SK-MEL-5 (cell line): ENCODE results near the gene PTPRD. TPM values are rescaled to one million over a fixed set of nuclear protein-coding genes. Genes with fewer than 3 reads are reported as not detected.

Experiments used
- DNase-seq: peaks from one replicate; pipeline ENCODE4 v3.0.0-alpha.2; 2016; ENCODE audit warnings: low read depth, low spot score
- in situ Hi-C: cut with HindIII; loops from 2 replicates; pipeline ENCODE4 v1.10.0; 2016; ENCODE audit warnings: low sequenced_read_pairs, high pct_unique_total_duplicates, low pct_unique_long_range_greater_than_20kb
- total RNA-seq: library from RNA; depleted of rRNA; stranded (reverse); fragments of >200 nt; shearing (Covaris generic); gene quantifications from 2 replicates; pipeline ENCODE4 v1.2.3, GENCODE V29; 2014

PTPRD gene
- total RNA-seq, 1 experiment from 2014 or later: 2.1 TPM

- in situ Hi-C loops: no loop called here
- DNase-seq: no peak
Measured at GRCh38 chr9:8651070-8651845, 1961.5 kb downstream of the PTPRD start.

DNA sequence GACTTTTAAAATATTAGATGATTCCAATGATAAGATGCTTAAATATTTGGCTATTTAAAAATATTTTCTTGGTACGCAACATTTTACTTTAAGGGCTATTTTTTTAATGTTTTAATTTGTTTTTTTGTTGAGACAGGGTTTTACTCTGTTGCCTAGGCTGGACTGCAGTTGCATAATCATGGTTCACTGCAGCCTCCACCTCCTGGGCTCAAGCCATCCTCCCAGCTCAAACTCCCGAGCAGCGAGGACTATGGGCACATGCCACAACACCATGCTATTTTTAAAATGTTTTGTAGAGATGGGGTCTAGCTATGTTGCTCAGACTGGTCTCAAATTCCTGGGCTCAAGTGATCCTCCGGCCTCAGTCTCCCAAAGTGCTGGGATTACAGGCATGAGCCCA, 1963.0 kb downstream of the PTPRD start:
- DNase-seq: no peak
- in situ Hi-C loops: no loop called here

DNA sequence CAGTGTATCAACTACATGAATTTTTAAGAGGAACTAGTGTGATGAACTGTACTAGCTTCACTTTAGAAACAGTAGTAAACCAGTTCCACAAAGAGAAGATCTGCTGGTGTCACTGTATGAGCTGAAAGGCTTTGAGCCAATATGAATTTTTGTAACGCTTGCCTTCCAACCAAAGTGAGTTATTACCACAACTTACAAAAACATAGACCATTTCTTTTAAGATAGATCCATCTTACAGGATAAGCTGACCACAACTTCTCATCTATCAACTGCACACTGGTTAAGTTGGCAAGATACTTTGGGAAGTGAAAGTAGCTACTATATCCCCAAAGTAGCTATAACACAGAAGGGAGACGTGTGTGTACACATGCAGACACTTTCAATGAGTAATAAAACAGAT, 1963.6 kb downstream of the PTPRD start:
- in situ Hi-C loops: no loop called here
- DNase-seq: no peak

- in situ Hi-C loops: no loop called here
- no peak for DNase-seq
Measured at GRCh38 chr9:8648271-8648845, 1964.4 kb downstream of the PTPRD start.

GRCh38 chr9:8647824-8648223, 1965.0 kb downstream of the PTPRD start:
- in situ Hi-C loops: no loop called here
- no peak for DNase-seq

DNA sequence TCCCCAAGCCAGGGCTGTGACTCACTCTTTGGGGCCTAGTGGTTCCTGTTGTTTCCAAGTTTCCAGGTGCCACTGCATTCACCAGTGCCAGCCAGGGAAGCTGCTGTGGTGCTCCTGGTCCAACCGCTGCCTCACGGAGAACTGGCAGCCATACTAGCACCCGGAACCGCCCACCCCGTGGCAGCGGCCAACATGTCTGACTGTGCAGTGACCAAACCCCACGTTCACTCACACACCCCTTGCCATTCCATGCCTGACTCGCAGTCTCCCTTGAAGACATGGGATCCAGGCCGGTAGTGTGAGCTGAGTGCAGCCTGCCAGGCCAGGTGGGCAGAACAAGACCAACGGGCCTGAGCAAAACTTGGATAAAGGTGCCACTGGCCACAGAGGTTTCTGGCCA, 1968.2 kb downstream of the PTPRD start:
- DNase-seq: no peak
- in situ Hi-C loops: no loop called here

DNA sequence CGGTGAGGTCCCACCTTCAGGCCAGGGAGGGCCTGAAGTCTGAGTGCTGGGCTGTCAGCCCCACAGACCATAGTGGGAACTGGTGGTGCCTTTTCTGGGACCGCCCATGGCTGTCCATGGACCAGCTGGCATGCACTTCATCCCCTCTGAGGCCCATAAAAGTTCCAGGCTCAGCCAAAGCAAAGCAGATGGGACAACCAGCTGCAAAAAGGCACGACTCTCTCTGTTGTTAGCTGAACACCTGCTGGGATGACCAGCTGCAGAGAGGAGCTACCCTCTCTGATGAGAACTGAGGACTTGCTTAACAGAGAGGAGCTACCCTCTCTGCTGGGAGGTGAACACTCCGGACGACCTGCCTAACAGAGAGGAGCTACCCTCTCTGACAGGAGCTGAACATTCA, 1968.9 kb downstream of the PTPRD start:
- DNase-seq: no peak
- in situ Hi-C loops: no loop called here

GRCh38 chr9:8643464-8643863, 1969.3 kb downstream of the PTPRD start:
- no peak for DNase-seq
- in situ Hi-C loops: no loop called here

GRCh38 chr9:8640761-8641160, 1972.0 kb downstream of the PTPRD start:
- no peak for DNase-seq
- in situ Hi-C loops: no loop called here

DNA sequence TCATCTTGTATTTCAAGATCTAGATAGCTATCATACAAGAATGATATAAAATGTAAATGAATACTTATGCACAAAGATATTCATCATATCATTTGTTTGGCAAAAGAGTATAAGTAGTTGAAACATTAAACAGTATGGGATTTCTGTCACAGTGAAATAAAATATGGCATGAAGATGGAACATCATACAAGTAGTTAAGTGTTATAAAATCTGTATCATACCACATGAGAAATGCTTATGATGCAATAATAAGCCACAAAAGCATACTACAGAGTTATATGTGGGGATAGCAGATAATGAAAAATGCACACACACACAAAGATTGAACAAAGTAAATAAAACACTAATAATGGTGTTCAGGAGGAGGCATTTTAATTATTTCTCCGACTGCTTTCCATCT, 1975.2 kb downstream of the PTPRD start:
- no peak for DNase-seq
- in situ Hi-C loops: no loop called here

GRCh38 chr9:8633784-8634183, 1979.0 kb downstream of the PTPRD start:
- no peak for DNase-seq
- in situ Hi-C loops: no loop called here

DNA sequence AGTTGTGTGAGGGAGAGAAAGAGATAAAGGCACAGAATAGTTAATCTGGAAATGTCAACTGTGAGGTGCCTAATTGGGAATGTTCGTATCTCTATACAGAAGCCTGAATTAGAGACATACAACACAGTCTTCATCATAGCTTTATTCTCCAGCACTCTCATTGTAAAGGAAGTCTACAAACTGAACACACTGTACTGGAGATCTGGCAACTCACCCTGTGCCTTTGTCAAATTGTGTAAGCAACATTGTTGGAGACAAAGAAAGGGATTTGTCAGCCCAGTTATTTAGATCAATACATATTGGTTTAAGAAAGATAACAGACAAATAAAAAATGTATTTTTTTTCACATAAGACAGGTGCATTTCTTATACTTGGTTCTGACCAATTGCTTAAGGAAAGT, 1980.3 kb downstream of the PTPRD start:
- DNase-seq: no peak
- in situ Hi-C loops: no loop called here

- no peak for DNase-seq
- in situ Hi-C loops: no loop called here
Measured at GRCh38 chr9:8628791-8629190, 1984.0 kb downstream of the PTPRD start.

DNA sequence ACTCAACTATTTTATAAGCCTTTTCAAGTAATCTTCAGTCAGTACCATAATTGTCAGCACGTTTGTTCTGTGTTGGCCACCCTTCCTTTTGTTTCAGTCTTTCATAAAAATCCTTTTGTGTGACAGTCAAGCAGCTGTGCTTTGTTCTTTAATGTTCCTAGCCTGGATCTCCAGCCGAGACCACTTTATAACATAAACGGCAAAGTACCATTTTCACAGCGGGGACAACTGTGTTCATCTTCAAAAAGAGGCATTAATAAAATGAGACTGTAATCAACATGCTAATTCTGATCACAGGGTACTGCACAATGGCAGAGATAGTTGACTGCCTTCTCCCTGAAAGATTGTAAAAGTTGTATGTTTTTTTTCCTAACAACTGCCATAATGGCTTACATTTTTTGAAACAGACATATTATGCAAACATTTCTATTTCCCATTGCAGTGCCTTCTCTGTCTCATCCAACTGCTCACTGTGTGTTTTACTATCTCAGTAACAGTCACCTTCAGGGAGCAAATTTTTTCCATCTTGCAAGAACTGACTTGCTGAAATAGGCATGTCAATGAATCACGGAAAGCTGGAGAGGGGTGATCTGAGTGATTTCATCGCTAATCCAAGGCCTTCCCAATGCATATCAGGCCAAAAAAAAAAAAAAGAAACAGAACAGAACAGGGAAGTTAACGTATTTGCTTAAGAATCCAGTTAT, 1984.7 kb downstream of the PTPRD start:
- DNase-seq: no peak
- in situ Hi-C loops: no loop called here

DNA sequence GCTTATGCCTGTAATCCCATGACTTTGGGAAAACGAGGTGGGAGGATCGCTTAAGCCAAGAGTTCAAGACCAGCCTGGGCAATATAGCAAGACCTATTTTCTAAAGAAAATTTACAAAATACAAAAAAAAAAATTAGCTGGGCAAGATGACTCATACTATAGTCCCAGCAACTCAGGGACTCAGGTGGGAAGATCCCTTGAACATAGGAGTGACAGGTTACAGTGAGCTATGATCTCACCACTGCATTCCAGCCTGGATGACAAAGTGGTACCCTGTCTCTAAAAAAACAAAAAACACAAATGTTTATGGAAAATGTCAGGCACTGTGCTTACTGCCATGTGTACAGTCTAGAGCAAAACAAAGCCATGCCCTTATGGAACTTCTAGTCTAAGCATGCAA, 1989.9 kb downstream of the PTPRD start:
- DNase-seq: no peak
- in situ Hi-C loops: no loop called here

DNA sequence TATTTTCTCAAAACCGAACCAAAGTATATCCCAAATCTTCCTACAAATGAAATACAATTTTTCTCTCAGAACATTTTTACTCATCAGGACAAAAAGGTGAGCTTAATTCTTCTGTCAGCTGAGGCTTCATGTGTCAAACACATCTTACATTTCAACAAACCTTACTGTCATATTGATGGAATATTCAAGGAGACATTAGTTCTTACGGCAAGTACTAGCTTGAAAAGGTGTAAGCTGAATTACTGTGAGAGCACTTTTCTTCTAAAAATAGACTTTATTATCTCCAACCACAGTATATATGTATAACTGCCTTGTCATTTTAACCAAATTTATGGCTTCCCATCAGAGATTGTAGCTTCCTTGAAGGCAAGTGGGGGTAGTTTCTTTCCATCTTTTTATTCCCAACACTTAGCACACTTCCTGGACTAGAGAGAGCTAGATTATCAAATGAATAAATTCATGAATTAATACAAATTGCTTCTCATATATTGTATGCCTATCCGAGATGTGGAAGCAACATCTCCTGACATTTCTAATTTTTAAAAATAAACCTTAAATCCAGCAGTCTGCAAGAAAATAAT, 1990.5 kb downstream of the PTPRD start:
- in situ Hi-C loops: no loop called here
- no peak for DNase-seq

DNA sequence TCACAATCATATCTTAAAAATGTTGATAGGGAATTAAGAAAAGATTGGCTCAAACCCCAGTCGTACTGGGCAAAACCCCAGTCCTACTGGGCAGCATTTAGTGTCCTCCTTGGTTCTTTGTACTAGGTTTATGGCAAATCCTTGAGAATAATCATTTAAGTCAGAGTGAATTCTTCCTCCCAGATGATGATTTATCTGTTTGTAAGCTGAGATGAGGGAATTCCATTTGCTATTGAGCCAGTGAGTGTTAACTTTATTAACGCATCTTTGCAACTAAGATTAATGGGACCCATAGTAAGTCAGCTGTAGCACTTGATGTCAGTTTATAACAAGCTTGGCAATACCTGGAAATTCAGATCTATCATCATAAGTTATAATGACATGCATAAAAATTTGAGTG, 1991.4 kb downstream of the PTPRD start:
- no peak for DNase-seq
- in situ Hi-C loops: no loop called here

- no peak for DNase-seq
- in situ Hi-C loops: no loop called here
Measured at GRCh38 chr9:8616414-8616813, 1996.4 kb downstream of the PTPRD start.
